Panc1 (cell line): ENCODE data around the gene KRTAP3-3. TPM values are rescaled to one million over a fixed set of nuclear protein-coding genes. Genes with fewer than 3 reads are reported as not detected.

Experiments used
- ATAC-seq: fragments of 200-7000 bp; cut with Tn5 transposase; 2 replicates; pipeline ENCODE4 v1.9.1; 2020; ENCODE audit warnings: mild to moderate bottlenecking, moderate library complexity
- BruUV-seq: library from RNA; stranded (reverse); fragments of 400-500 nt; replicated peaks from 2 replicates; lab custom pipeline; 2021; lab: Mats Ljungman, UMichigan
- CTCF ChIA-PET: fragments of 300-600 bp; sonication (Branson Sonifier 250); formaldehyde crosslinking; loops from one replicate; lab custom pipeline; 2022; ENCODE audit warnings: antibody characterized with exemption; lab: Charles Lee
- POLR2A ChIA-PET: fragments of 300-600 bp; sonication (Branson Sonifier 250); formaldehyde crosslinking; loops from one replicate; lab custom pipeline; 2022; ENCODE audit warnings: antibody characterized with exemption; lab: Charles Lee
- DNase-seq: peaks from one replicate; pipeline ENCODE4 v3.0.0-alpha.2; 2010; ENCODE audit warnings: low read depth, low spot score
- H3K27ac ChIP-seq: 2 replicates; pipeline ENCODE4 v1.5.1; 2011; ENCODE audit warnings: mild to moderate bottlenecking, low read length, inconsistent platforms
- H3K27me3 ChIP-seq: fragments of 200-500 bp; sonication (Bioruptor generic); 2 replicates; pipeline ENCODE4 v1.6.0; 2014; ENCODE audit warnings: low read length, inconsistent platforms; ENCODE audit not compliant: control insufficient read depth, insufficient read depth
- H3K36me3 ChIP-seq: fragments of 200-500 bp; sonication (Bioruptor generic); 2 replicates; pipeline ENCODE4 v1.5.1; 2014; ENCODE audit warnings: inconsistent platforms, mild to moderate bottlenecking, low read length, moderate library complexity; ENCODE audit not compliant: control insufficient read depth, insufficient read depth
- H3K4me1 ChIP-seq: 2 replicates; pipeline ENCODE4 v1.5.1; 2011; ENCODE audit warnings: inconsistent platforms, mild to moderate bottlenecking, low read length, moderate library complexity; ENCODE audit not compliant: control insufficient read depth, insufficient read depth
- H3K4me3 ChIP-seq, 2 experiments: 2 replicates each; pipeline ENCODE4 v1.5.1; 2011 to 2012; ENCODE audit warnings: low read depth in 2 of 2, low read length in 2 of 2, mild to moderate bottlenecking in 2 of 2, inconsistent platforms in 1 of 2, moderate library complexity in 1 of 2
- H3K9me3 ChIP-seq: fragments of 200-500 bp; sonication (Bioruptor generic); 2 replicates; pipeline ENCODE4 v1.5.1; 2014; ENCODE audit warnings: low read depth, mild to moderate bottlenecking, inconsistent platforms, low read length, moderate library complexity; ENCODE audit not compliant: control insufficient read depth, insufficient read depth
- CTCF ChIP-seq: fragments of 450-650 bp; IDR thresholded peaks from 2 replicates; pipeline ENCODE4 v1.5.1; 2017; ENCODE audit warnings: mild to moderate bottlenecking
- POLR2AphosphoS5 ChIP-seq: IDR thresholded peaks from 2 replicates; pipeline ENCODE4 v1.6.1; 2012; ENCODE audit warnings: mild to moderate bottlenecking, low read depth, low read length, moderate library complexity
- REST ChIP-seq, 2 experiments: IDR thresholded peaks; 2 replicates each; pipeline ENCODE4 v1.6.1; 2011 to 2012; ENCODE audit warnings: low read depth in 2 of 2, control low read depth in 1 of 2, low read length in 1 of 2, mild to moderate bottlenecking in 1 of 2, moderate library complexity in 1 of 2; ENCODE audit not compliant: insufficient read depth in 1 of 2
- SIN3A ChIP-seq: IDR thresholded peaks from 2 replicates; pipeline ENCODE4 v1.6.1; 2012; ENCODE audit warnings: low read depth, mild to moderate bottlenecking, low read length, moderate library complexity, borderline replicate concordance; ENCODE audit not compliant: insufficient read depth
- TCF7L2 ChIP-seq: IDR thresholded peaks from 2 replicates; pipeline ENCODE4 v1.6.1; 2011; ENCODE audit warnings: mild to moderate bottlenecking, low read depth, low read length, inconsistent platforms
- in situ Hi-C: cut with HindIII; loops from 2 replicates; pipeline ENCODE4 v1.10.0; 2016; ENCODE audit warnings: low sequenced_read_pairs, low pct_unique_long_range_greater_than_20kb
- intact Hi-C: fragments of 100-400 bp; cut with micrococcal nuclease; formaldehyde crosslinking; loops from one replicate; pipeline ENCODE4 v1.10.0; 2022; ENCODE audit not compliant: unreplicated experiment
- total RNA-seq: library from RNA; stranded (reverse); gene quantifications from one replicate; pipeline ENCODE4 v1.2.1, GENCODE V29; 2021; ENCODE audit not compliant: unreplicated experiment

KRTAP3-3 gene
- total RNA-seq, 1 experiment from 2014 or later, result not detected

- Histone ChIP-seq H3K9me3 (no peaks in the 10 kb centered on the region), H3K4me1 (no peaks in the 10 kb centered on the region), H3K27ac (no peak overlapping the region), H3K4me3 (no peak overlapping the region), H3K36me3 (no peaks in the 10 kb centered on the region), H3K27me3 (no peaks in the 10 kb centered on the region; the same call in 1 of the 2 replicates)
- ChIA-PET POLR2A (no interaction called here), CTCF (no interaction called here)
- TF ChIP-seq POLR2AphosphoS5 (no peak), SIN3A (no peak), CTCF (no peak), TCF7L2 (no peak), REST (IDR thresholded peaks at IDR 0.05; ENCODE audit: insufficient read depth in 1 of 2, low read depth in 2 of 2, low read length in 1 of 2) (no peak)
- BruUV-seq, result no TSS peak
- in situ Hi-C loops (no loop called here), intact Hi-C loops (no loop called here)
- DNase-seq (no peak), ATAC-seq (no peak)
These were observed 22.7 kb upstream of the KRTAP3-3 start for GRCh38 chr17:41016578-41017215.

- ChIA-PET POLR2A (no interaction called here), CTCF (no interaction called here)
- H3K9me3 ChIP-seq, result no peaks in the 10 kb centered on the region
- no peaks in the 10 kb centered on the region for H3K36me3 ChIP-seq
- intact Hi-C loops (no loop called here), in situ Hi-C loops (no loop called here)
- H3K27me3 ChIP-seq, result no peaks in the 10 kb centered on the region; the same call in 1 of the 2 replicates
- no peaks in the 10 kb centered on the region for H3K4me1 ChIP-seq
- DNase-seq, result no peak
- no TSS peak for BruUV-seq
- no peak for TF ChIP-seq REST (IDR thresholded peaks at IDR 0.05; ENCODE audit: insufficient read depth in 1 of 2, low read depth in 2 of 2, low read length in 1 of 2)
- TF ChIP-seq POLR2AphosphoS5, result no peak
- no peak for TF ChIP-seq CTCF
- no peak for TF ChIP-seq SIN3A
- TF ChIP-seq TCF7L2, result no peak
- no peak overlapping the region for H3K27ac ChIP-seq
- H3K4me3 ChIP-seq, result no peak overlapping the region
- ATAC-seq, result no peak
These were observed 21.5 kb upstream of the KRTAP3-3 start for GRCh38 chr17:41015454-41015853.
